ENCODE results near the gene MBP. TPM values are rescaled to one million over a fixed set of nuclear protein-coding genes. Genes with fewer than 3 reads are reported as not detected.

The MBP gene
- total RNA-seq, 2 experiments from 2014 or later, result 75.4 to 79.2 TPM

GRCh38 chr18:77160515-77160914 is 27.9 kb upstream of the MBP start:
- TF ChIP-seq, protein P1, sequence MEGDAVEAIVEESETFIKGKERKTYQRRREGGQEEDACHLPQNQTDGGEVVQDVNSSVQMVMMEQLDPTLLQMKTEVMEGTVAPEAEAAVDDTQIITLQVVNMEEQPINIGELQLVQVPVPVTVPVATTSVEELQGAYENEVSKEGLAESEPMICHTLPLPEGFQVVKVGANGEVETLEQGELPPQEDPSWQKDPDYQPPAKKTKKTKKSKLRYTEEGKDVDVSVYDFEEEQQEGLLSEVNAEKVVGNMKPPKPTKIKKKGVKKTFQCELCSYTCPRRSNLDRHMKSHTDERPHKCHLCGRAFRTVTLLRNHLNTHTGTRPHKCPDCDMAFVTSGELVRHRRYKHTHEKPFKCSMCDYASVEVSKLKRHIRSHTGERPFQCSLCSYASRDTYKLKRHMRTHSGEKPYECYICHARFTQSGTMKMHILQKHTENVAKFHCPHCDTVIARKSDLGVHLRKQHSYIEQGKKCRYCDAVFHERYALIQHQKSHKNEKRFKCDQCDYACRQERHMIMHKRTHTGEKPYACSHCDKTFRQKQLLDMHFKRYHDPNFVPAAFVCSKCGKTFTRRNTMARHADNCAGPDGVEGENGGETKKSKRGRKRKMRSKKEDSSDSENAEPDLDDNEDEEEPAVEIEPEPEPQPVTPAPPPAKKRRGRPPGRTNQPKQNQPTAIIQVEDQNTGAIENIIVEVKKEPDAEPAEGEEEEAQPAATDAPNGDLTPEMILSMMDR (IDR thresholded peaks at IDR 0.05), result no peak
- ChIA-PET POLR2A (no interaction called here), CTCF (no interaction called here)
- no peak for DNase-seq
- H3K9me3 Mint-ChIP-seq, result no peaks in the 10 kb centered on the region
- Histone ChIP-seq H3K4me3 (ENCODE audit: low read length) (no peak overlapping the region), H3K27me3 (ENCODE audit: control insufficient read depth in 1 of 2, insufficient read depth in 2 of 2, low read length in 2 of 2) (no peaks in the 10 kb centered on the region), H3K9me3 (ENCODE audit: control insufficient read depth in 1 of 2, insufficient read depth in 1 of 2, low read length in 2 of 2) (peaks cover 0 to 5% of the 10 kb centered on the region in 2 experiments), H3K36me3 (ENCODE audit: insufficient read depth, low read length) (no peaks in the 10 kb centered on the region), H3K4me1 (ENCODE audit: insufficient read depth, low read length) (no peaks in the 10 kb centered on the region), H3K27ac (ENCODE audit: low read depth in 1 of 2, low read length in 2 of 2) (no peak overlapping the region)
- no peak for ATAC-seq (ENCODE audit: poor library complexity)
- peaks cover 6% of the 10 kb centered on the region for H3K4me1 Mint-ChIP-seq (ENCODE audit: low read depth)
- H3K27ac Mint-ChIP-seq, result no peak overlapping the region
- intact Hi-C loops (cut with DNase I, micrococcal nuclease), result no loop called here
- no peaks in the 10 kb centered on the region for H3K36me3 Mint-ChIP-seq (ENCODE audit: low read depth)
- H3K27me3 Mint-ChIP-seq, result peaks cover 5% of the 10 kb centered on the region
- no peak overlapping the region for H3K4me3 Mint-ChIP-seq

DNA sequence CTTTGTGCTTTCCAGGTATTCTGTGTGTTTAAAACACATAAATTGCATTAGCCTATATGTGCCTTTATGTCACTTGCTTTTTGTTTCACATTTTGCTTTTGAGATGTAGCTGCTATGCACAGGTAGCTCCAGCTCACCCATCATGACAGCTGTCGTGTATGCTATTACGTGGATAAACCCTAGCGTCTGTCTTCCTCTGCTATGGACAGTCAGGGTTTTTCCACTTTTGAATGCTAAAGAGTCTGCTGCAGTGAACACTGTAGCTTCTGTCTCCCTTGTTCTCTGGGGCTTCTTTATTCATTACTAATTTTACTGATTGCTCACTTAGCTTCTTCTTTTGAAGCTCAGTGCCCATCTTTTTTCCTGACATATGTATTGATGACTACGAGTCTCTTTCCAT is 24.7 kb upstream of the MBP start:
- intact Hi-C loops (cut with DNase I, micrococcal nuclease), result no loop called here
- Histone ChIP-seq H3K27ac (ENCODE audit: low read depth in 1 of 2, low read length in 2 of 2) (no peak overlapping the region), H3K27me3 (ENCODE audit: control insufficient read depth in 1 of 2, insufficient read depth in 2 of 2, low read length in 2 of 2) (no peaks in the 10 kb centered on the region), H3K4me1 (ENCODE audit: insufficient read depth, low read length) (no peaks in the 10 kb centered on the region), H3K4me3 (ENCODE audit: low read length) (no peak overlapping the region), H3K36me3 (ENCODE audit: insufficient read depth, low read length) (no peaks in the 10 kb centered on the region), H3K9me3 (ENCODE audit: control insufficient read depth in 1 of 2, insufficient read depth in 1 of 2, low read length in 2 of 2) (no peaks in the 10 kb centered on the region)
- Mint-ChIP-seq H3K36me3 (ENCODE audit: low read depth) (no peaks in the 10 kb centered on the region), H3K9me3 (no peaks in the 10 kb centered on the region), H3K4me3 (no peak overlapping the region), H3K27me3 (no peaks in the 10 kb centered on the region), H3K4me1 (ENCODE audit: low read depth) (no peaks in the 10 kb centered on the region), H3K27ac (no peak overlapping the region)
- TF ChIP-seq, protein P1 (IDR thresholded peaks at IDR 0.05), result no peak
- ATAC-seq (ENCODE audit: poor library complexity) (no peak), DNase-seq (no peak)
- CTCF ChIA-PET, result interaction anchor here (0.9 kb wide), 1 partner anchor 173 kb away, joined by 3 read pairs; no protein-coding TSS in a partner anchor
- POLR2A ChIA-PET, result interaction anchor here (1.5 kb wide), 1 partner anchor 8 kb away, joined by 3 read pairs; no protein-coding TSS in a partner anchor

GRCh38 chr18:77155031-77155430 is 22.4 kb upstream of the MBP start:
- Mint-ChIP-seq H3K9me3 (no peaks in the 10 kb centered on the region), H3K36me3 (ENCODE audit: low read depth) (no peaks in the 10 kb centered on the region), H3K4me3 (no peak overlapping the region), H3K27ac (no peak overlapping the region), H3K4me1 (ENCODE audit: low read depth) (no peaks in the 10 kb centered on the region), H3K27me3 (no peaks in the 10 kb centered on the region)
- ATAC-seq (ENCODE audit: poor library complexity) (no peak), DNase-seq (no peak)
- Histone ChIP-seq H3K9me3 (ENCODE audit: control insufficient read depth in 1 of 2, insufficient read depth in 1 of 2, low read length in 2 of 2) (no peaks in the 10 kb centered on the region), H3K4me3 (ENCODE audit: low read length) (no peak overlapping the region), H3K36me3 (ENCODE audit: insufficient read depth, low read length) (no peaks in the 10 kb centered on the region), H3K27ac (ENCODE audit: low read depth in 1 of 2, low read length in 2 of 2) (no peak overlapping the region), H3K4me1 (ENCODE audit: insufficient read depth, low read length) (no peaks in the 10 kb centered on the region), H3K27me3 (ENCODE audit: control insufficient read depth in 1 of 2, insufficient read depth in 2 of 2, low read length in 2 of 2) (no peaks in the 10 kb centered on the region)
- ChIA-PET POLR2A (no interaction called here), CTCF (no interaction called here)
- TF ChIP-seq, protein P1 (IDR thresholded peaks at IDR 0.05), result no peak
- intact Hi-C loops (cut with DNase I, micrococcal nuclease), result no loop called here
